Fibroblast of mammary gland (primary cell): ENCODE data around the gene SMKR1.

ENCODE experiments used
- DNase-seq: peaks from one replicate; pipeline ENCODE4 v3.0.0-alpha.2; 2010; ENCODE audit warnings: low read depth
- H3K4me3 ChIP-seq: 2 replicates; pipeline ENCODE4 v1.5.1; 2011; ENCODE audit warnings: low read depth, mild to moderate bottlenecking, low read length, moderate library complexity; ENCODE audit not compliant: control insufficient read depth
- CTCF ChIP-seq: conservative IDR thresholded peaks from 2 replicates; pipeline ENCODE4 v1.5.1; 2011; ENCODE audit warnings: low read depth, low read length, inconsistent platforms; ENCODE audit not compliant: control insufficient read depth, insufficient read depth

The SMKR1 gene

GRCh38 chr7:129497156-129497555, 5.2 kb upstream of the SMKR1 start:
- no peak for TF ChIP-seq CTCF
- H3K4me3 ChIP-seq: no peak overlapping the region
- DNase-seq: no peak

- no peak for DNase-seq
- no peak overlapping the region for H3K4me3 ChIP-seq
- no peak for TF ChIP-seq CTCF
Observed at GRCh38 chr7:129498021-129498420, 4.3 kb upstream of the SMKR1 start.

- no peak for TF ChIP-seq CTCF
- DNase-seq: no peak
- no peak overlapping the region for H3K4me3 ChIP-seq
Observed at GRCh38 chr7:129499999-129500398, 2.3 kb upstream of the SMKR1 start.

GRCh38 chr7:129502708-129503685, 666 bp downstream of the SMKR1 start:
- TF ChIP-seq CTCF: no peak
- no peak for DNase-seq
- H3K4me3 ChIP-seq: peak overlapping the region; percentile 41

- H3K4me3 ChIP-seq: no peak overlapping the region
- no peak for DNase-seq
- no peak for TF ChIP-seq CTCF
Observed at GRCh38 chr7:129503725-129504124, 1.4 kb downstream of the SMKR1 start.

DNA sequence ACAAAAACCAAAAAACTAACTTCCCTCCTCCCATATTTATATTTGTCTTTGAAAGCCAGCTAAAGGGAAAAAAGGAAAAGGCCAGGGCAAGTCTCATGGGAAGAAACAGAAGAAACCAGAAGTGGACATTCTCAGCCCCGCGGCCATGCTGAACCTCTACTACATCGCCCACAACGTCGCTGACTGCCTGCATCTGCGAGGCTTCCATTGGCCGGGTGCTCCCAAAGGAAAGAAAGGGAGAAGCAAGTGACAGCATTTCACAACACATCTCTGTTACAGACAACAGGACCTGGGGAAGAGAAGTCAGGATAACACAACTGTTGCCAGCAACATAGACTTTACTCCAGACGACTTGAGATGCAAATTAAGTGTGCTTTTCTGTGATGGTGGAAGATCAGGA, 9.9 kb downstream of the SMKR1 start:
- TF ChIP-seq CTCF: no peak
- no peak overlapping the region for H3K4me3 ChIP-seq
- no peak for DNase-seq
